Endothelial cell of umbilical vein (primary cell): ENCODE results near the gene VGLL3. TPM values are rescaled to one million over a fixed set of nuclear protein-coding genes. Genes with fewer than 3 reads are reported as not detected.

Experiments
- BruUV-seq: library from RNA; stranded (reverse); fragments of 400-500 nt; replicated peaks from 2 replicates; lab custom pipeline; 2021; lab: Mats Ljungman, UMichigan
- CTCF ChIA-PET: fragments of 300-600, 350-600 bp; sonication (Branson Sonifier 250); formaldehyde crosslinking; loops from one replicate; lab custom pipeline; 2021; ENCODE audit warnings: antibody characterized with exemption, inconsistent platforms; lab: Charles Lee
- POLR2A ChIA-PET: fragments of 300-600, 350-600 bp; sonication (Branson Sonifier 250); formaldehyde crosslinking; loops from one replicate; lab custom pipeline; 2021; ENCODE audit warnings: antibody characterized with exemption, inconsistent platforms; lab: Charles Lee
- DNase-seq: peaks from one replicate; pipeline ENCODE4 v3.0.0-alpha.2; 2011; ENCODE audit warnings: low read depth, low spot score
- FAIRE-seq: peaks from 2 replicates; lab custom pipeline; 2011; peaks lifted over from hg19 to GRCh38; lab: Jason Lieb, UNC
- H2AFZ ChIP-seq: 2 replicates; pipeline ENCODE4 v1.6.0; 2012; ENCODE audit warnings: low read depth, low read length, control low read depth, inconsistent platforms
- H3K27ac ChIP-seq: 2 replicates; pipeline ENCODE4 v1.5.1; 2011; ENCODE audit warnings: low read depth, mild to moderate bottlenecking, control low read depth, low read length, moderate library complexity; ENCODE audit not compliant: insufficient read depth
- H3K27me3 ChIP-seq, 2 experiments: 2 replicates each; pipeline versions ENCODE4 v1.6.0 to v1.6.1; 2011; ENCODE audit warnings: low read length in 2 of 2, mixed read lengths in 1 of 2; ENCODE audit not compliant: control insufficient read depth in 2 of 2, insufficient read depth in 2 of 2
- H3K36me3 ChIP-seq, 2 experiments: 2 replicates in 1 of 2; 3 replicates in 1 of 2; pipeline ENCODE4 v1.5.1; 2011; ENCODE audit warnings: low read length in 2 of 2, mild to moderate bottlenecking in 1 of 2, moderate library complexity in 1 of 2; ENCODE audit not compliant: control insufficient read depth in 2 of 2, insufficient read depth in 2 of 2; ENCODE audit errors: extremely low read depth in 1 of 2
- H3K4me1 ChIP-seq: 3 replicates; pipeline ENCODE4 v1.5.1; 2011; ENCODE audit warnings: mild to moderate bottlenecking, low read length; ENCODE audit not compliant: control insufficient read depth, insufficient read depth; ENCODE audit errors: extremely low read depth
- H3K4me2 ChIP-seq: 2 replicates; pipeline ENCODE4 v1.6.1; 2011; ENCODE audit warnings: low read length, control low read depth, mixed read lengths; ENCODE audit not compliant: insufficient read depth
- H3K4me3 ChIP-seq, 3 experiments: fragments of 200-600 bp in 1 of 3; sonication (generic), shearing (Covaris generic) in 1 of 3; replicated peaks in 1 of 3; 2 replicates each; pipeline ENCODE4 v1.5.1; 2011 to 2016; ENCODE audit warnings: control low read depth in 3 of 3, low read length in 3 of 3, mild to moderate bottlenecking in 2 of 3, inconsistent platforms in 1 of 3, low read depth in 1 of 3, moderate library complexity in 1 of 3; ENCODE audit not compliant: insufficient read depth in 1 of 3
- H3K79me2 ChIP-seq: 2 replicates; pipeline ENCODE4 v1.6.0; 2012; ENCODE audit warnings: low read length, inconsistent platforms; ENCODE audit not compliant: control insufficient read depth, insufficient read depth
- H3K9ac ChIP-seq: replicated peaks from 2 replicates; pipeline ENCODE3; 2011; ENCODE audit warnings: low read length, control low read depth; ENCODE audit not compliant: insufficient read depth; ENCODE audit errors: extremely low read depth
- H3K9me1 ChIP-seq: replicated peaks from 3 replicates; pipeline ENCODE4 v1.6.0; 2011; ENCODE audit warnings: mild to moderate bottlenecking, low read length; ENCODE audit not compliant: control insufficient read depth, insufficient read depth; ENCODE audit errors: extremely low read depth
- H3K9me3 ChIP-seq: replicated peaks from 2 replicates; pipeline ENCODE4 v1.5.1; 2012; ENCODE audit warnings: low read length, inconsistent platforms; ENCODE audit not compliant: control insufficient read depth, insufficient read depth
- H4K20me1 ChIP-seq: replicated peaks from 2 replicates; pipeline ENCODE3; 2011; ENCODE audit warnings: mild to moderate bottlenecking, low read length; ENCODE audit not compliant: control insufficient read depth, insufficient read depth; ENCODE audit errors: extremely low read depth
- EZH2 ChIP-seq: IDR thresholded peaks from 2 replicates; pipeline ENCODE4 v1.6.1; 2012; ENCODE audit warnings: borderline replicate concordance, low read depth, mild to moderate bottlenecking, moderate library complexity, low read length, inconsistent platforms; ENCODE audit not compliant: severe bottlenecking
- FOS ChIP-seq: IDR thresholded peaks from 2 replicates; pipeline ENCODE4 v1.6.1; 2011; ENCODE audit warnings: mild to moderate bottlenecking, low read length, moderate library complexity, borderline replicate concordance; ENCODE audit not compliant: insufficient read depth
- GATA2 ChIP-seq: IDR thresholded peaks from 2 replicates; pipeline ENCODE4 v1.7.0; 2011; ENCODE audit warnings: low read depth, mild to moderate bottlenecking, moderate library complexity, mixed read lengths, low read length; ENCODE audit not compliant: insufficient read length, insufficient read depth
- JUN ChIP-seq: IDR thresholded peaks from 2 replicates; pipeline ENCODE4 v1.6.1; 2011; ENCODE audit warnings: borderline replicate concordance, low read depth; ENCODE audit not compliant: insufficient read length, insufficient read depth
- MYC ChIP-seq: IDR thresholded peaks from one replicate; pipeline ENCODE4 v1.6.1; 2011; ENCODE audit warnings: mild to moderate bottlenecking, low read depth, low read length
- POLR2A ChIP-seq: IDR thresholded peaks from 2 replicates; pipeline ENCODE4 v1.6.1; 2012; ENCODE audit warnings: low read depth, mild to moderate bottlenecking, control low read depth, low read length
- POLR2AphosphoS5 ChIP-seq: IDR thresholded peaks from 2 replicates; pipeline ENCODE4 v1.6.1; 2012; ENCODE audit warnings: low read depth, mild to moderate bottlenecking, control low read depth, low read length, moderate library complexity; ENCODE audit not compliant: insufficient read depth
- dilution Hi-C: fragments of 300-500 bp; cut with MboI; formaldehyde crosslinking; loops from one replicate; pipeline ENCODE4 v1.15.0; 2019; ENCODE audit warnings: low sequenced_read_pairs; ENCODE audit not compliant: extremely low pct_ligation_motif_present
- intact Hi-C: fragments of 100-400 bp; cut with micrococcal nuclease; formaldehyde crosslinking; loops from one replicate; pipeline ENCODE4 v1.10.0; 2022
- polyA plus RNA-seq, 4 experiments: library from polyadenylated mRNA; depleted of rRNA in 3 of 4; stranded (reverse) in 3 of 4; unstranded in 1 of 4; fragments of >200 nt; gene quantifications; 2 replicates each; pipeline versions ENCODE4 v1.2.1 to v1.2.3, GENCODE V29; 2011 to 2012; ENCODE audit warnings: missing spikeins in 1 of 4
- total RNA-seq: library from RNA; stranded (reverse); gene quantifications from 2 replicates; pipeline ENCODE4 v1.2.3, GENCODE V29; 2021
- TF ChIP-seq, protein P1 (sequence below): IDR thresholded peaks from 2 replicates; pipeline ENCODE4 v1.6.1; 2011; ENCODE audit not compliant: insufficient read depth, insufficient read length
- TF ChIP-seq, protein P2 (sequence below), 2 donors: IDR thresholded peaks; 1 replicate in 1 of 2; 2 replicates in 1 of 2; pipeline ENCODE4 v1.5.1; 2011; ENCODE audit warnings: low read length in 2 of 2, mild to moderate bottlenecking in 2 of 2, moderate library complexity in 2 of 2, control low read depth in 1 of 2, inconsistent platforms in 1 of 2, low read depth in 1 of 2; ENCODE audit not compliant: insufficient read depth in 1 of 2; ENCODE audit errors: extremely low read depth in 1 of 2

Gene VGLL3
- total and polyA plus RNA-seq, 2 donors (not counting 3 experiments of a cell fraction or from before 2014, with no cell fraction given) = 4.2 to 12.0 TPM

DNA sequence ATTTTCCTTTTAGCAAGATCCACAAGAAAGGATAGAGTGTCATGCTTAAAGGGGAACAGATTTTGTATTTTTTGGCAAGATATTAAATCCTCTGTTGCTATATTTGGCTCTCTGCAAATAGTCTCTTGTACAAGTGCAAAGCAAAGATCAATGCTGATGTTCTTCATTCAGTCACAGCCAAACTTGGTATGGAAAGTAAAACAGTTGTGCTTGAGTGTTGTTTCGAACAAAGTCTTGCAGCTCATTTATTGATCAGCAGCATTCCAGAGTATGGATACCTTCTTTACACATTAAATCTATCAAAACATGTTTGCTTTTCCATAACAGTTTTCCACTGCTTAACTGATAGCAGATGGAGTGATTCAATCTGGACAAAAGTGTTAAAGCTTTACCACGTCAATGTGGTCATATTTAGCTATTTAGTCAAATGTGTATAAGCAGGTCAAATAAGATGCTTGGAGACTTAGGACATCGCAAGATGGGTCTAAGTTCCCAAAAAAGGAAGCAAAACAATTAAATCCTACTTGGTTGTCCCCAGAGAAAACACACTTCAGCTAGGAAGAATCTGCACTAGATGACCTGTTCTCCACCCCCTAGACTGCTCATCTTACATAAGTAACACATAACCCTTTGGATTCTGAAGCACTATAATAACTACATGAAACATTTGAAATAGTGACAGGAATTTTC, 52.4 kb downstream of the VGLL3 start:
- Histone ChIP-seq H2AFZ (no peak overlapping the region), H3K4me3 (no peak overlapping the region), H3K4me2 (no peak overlapping the region), H3K9ac (no peak overlapping the region), H3K9me1 (no peaks in the 10 kb centered on the region), H3K36me3 (no peaks in the 10 kb centered on the region), H4K20me1 (no peaks in the 10 kb centered on the region), H3K9me3 (no peaks in the 10 kb centered on the region), H3K79me2 (no peaks in the 10 kb centered on the region), H3K27me3 (no peaks in the 10 kb centered on the region), H3K27ac (no peak overlapping the region), H3K4me1 (no peaks in the 10 kb centered on the region)
- ChIA-PET POLR2A (no interaction called here), CTCF (no interaction called here)
- intact Hi-C loops (no loop called here), dilution Hi-C loops (no loop called here)
- no peak for FAIRE-seq
- TF ChIP-seq EZH2 (no peak), GATA2 (no peak), POLR2AphosphoS5 (no peak), MYC (no peak), POLR2A (no peak), FOS (no peak), JUN (no peak)
- TF ChIP-seq, protein P1, sequence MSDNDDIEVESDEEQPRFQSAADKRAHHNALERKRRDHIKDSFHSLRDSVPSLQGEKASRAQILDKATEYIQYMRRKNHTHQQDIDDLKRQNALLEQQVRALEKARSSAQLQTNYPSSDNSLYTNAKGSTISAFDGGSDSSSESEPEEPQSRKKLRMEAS = no peak
- TF ChIP-seq, protein P2, sequence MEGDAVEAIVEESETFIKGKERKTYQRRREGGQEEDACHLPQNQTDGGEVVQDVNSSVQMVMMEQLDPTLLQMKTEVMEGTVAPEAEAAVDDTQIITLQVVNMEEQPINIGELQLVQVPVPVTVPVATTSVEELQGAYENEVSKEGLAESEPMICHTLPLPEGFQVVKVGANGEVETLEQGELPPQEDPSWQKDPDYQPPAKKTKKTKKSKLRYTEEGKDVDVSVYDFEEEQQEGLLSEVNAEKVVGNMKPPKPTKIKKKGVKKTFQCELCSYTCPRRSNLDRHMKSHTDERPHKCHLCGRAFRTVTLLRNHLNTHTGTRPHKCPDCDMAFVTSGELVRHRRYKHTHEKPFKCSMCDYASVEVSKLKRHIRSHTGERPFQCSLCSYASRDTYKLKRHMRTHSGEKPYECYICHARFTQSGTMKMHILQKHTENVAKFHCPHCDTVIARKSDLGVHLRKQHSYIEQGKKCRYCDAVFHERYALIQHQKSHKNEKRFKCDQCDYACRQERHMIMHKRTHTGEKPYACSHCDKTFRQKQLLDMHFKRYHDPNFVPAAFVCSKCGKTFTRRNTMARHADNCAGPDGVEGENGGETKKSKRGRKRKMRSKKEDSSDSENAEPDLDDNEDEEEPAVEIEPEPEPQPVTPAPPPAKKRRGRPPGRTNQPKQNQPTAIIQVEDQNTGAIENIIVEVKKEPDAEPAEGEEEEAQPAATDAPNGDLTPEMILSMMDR (IDR thresholded peaks at IDR 0.05; ENCODE audit: extremely low read depth in 1 of 2, insufficient read depth in 1 of 2, low read depth in 1 of 2, low read length in 2 of 2) = no peak
- BruUV-seq = no TSS peak
- DNase-seq = no peak
